Inflammatory macrophage treated with lipopolysaccharide for 1 hour (primary cell): ENCODE results near the gene RRBP1.

Source experiments
- DNase-seq, 2 donors: peaks; one replicate each; pipeline ENCODE4 v3.0.0-alpha.2; 2020 to 2022

The RRBP1 gene

GRCh38 chr20:17646209-17646960 lies 35.7 kb downstream of the RRBP1 start:
- no peak for DNase-seq

GRCh38 chr20:17645546-17646208 lies 36.4 kb downstream of the RRBP1 start:
- DNase-seq, result no peak

GRCh38 chr20:17645010-17645409 lies 37.0 kb downstream of the RRBP1 start:
- no peak for DNase-seq

- no peak for DNase-seq
Observed at GRCh38 chr20:17644451-17644850, 37.6 kb downstream of the RRBP1 start.

GRCh38 chr20:17643531-17644188 lies 38.4 kb downstream of the RRBP1 start:
- DNase-seq, result no peak

GRCh38 chr20:17642404-17643269 lies 39.4 kb downstream of the RRBP1 start:
- no peak for DNase-seq

- DNase-seq, result no peak
Observed at GRCh38 chr20:17641993-17642392, 40.0 kb downstream of the RRBP1 start.

GRCh38 chr20:17641520-17641964 lies 40.5 kb downstream of the RRBP1 start:
- no peak for DNase-seq

GRCh38 chr20:17640875-17641378 lies 41.1 kb downstream of the RRBP1 start:
- no peak for DNase-seq

GRCh38 chr20:17640146-17640874 lies 41.7 kb downstream of the RRBP1 start:
- DNase-seq, result no peak

GRCh38 chr20:17638835-17639407 lies 43.1 kb downstream of the RRBP1 start:
- no peak for DNase-seq

- no peak for DNase-seq
Observed at GRCh38 chr20:17637985-17638640, 43.9 kb downstream of the RRBP1 start.

- DNase-seq, result no peak
Observed at GRCh38 chr20:17637413-17637780, 44.6 kb downstream of the RRBP1 start.

GRCh38 chr20:17636523-17637412 lies 45.3 kb downstream of the RRBP1 start:
- DNase-seq, result no peak

- DNase-seq, result no peak
Observed at GRCh38 chr20:17635332-17636244, 46.5 kb downstream of the RRBP1 start.

GRCh38 chr20:17634661-17635331 lies 47.2 kb downstream of the RRBP1 start:
- DNase-seq, result peak; percentile 58 to 72

- no peak for DNase-seq
Observed at GRCh38 chr20:17633850-17634500, 48.1 kb downstream of the RRBP1 start.
